Sigmoid colon (tissue), 7 donors: Measurements from ENCODE around the gene GALNT17. TPM values are rescaled to one million over a fixed set of nuclear protein-coding genes. Genes with fewer than 3 reads are reported as not detected.

Experiments used
- DNase-seq: peaks from one replicate; pipeline ENCODE4 v3.0.0-alpha.2; 2019
- H3K27ac ChIP-seq, 4 donors: fragments of 200-600 bp; sonication (generic); one replicate each; pipeline ENCODE4 v1.5.1; 2016 to 2019; ENCODE audit warnings: mild to moderate bottlenecking in 1 of 4
- H3K27me3 ChIP-seq, 3 donors: fragments of 200-600 bp; sonication (generic); one replicate each; pipeline ENCODE4 v1.5.1; 2019; ENCODE audit warnings: mild to moderate bottlenecking in 1 of 3
- H3K36me3 ChIP-seq, 4 donors: fragments of 200-600 bp; sonication (generic); one replicate each; pipeline ENCODE4 v1.5.1; 2016 to 2019
- H3K4me1 ChIP-seq, 4 donors: fragments of 200-600 bp; sonication (generic); one replicate each; pipeline ENCODE4 v1.5.1; 2017 to 2019
- H3K4me3 ChIP-seq, 4 donors: fragments of 200-600 bp; sonication (generic); one replicate each; pipeline ENCODE4 v1.5.1; 2017 to 2019; ENCODE audit warnings: mild to moderate bottlenecking in 2 of 4, moderate library complexity in 1 of 4
- H3K9me3 ChIP-seq, 4 donors: fragments of 200-600 bp in 3 of 4; sonication (generic) in 3 of 4; one replicate each; pipeline versions ENCODE4 v1.5.1 to v1.6.1; 2013 to 2019
- EP300 ChIP-seq, 4 donors: sonication (generic); formaldehyde crosslinking; IDR thresholded peaks; one replicate each; pipeline ENCODE4 v1.6.1; 2017; ENCODE audit warnings: antibody characterized with exemption in 4 of 4
- POLR2A ChIP-seq, 2 donors: fragments of 450-650 bp; IDR thresholded peaks; one replicate each; pipeline ENCODE4 v1.6.1; 2016; ENCODE audit warnings: antibody characterized with exemption in 2 of 2, mild to moderate bottlenecking in 2 of 2, moderate library complexity in 2 of 2
- POLR2AphosphoS5 ChIP-seq, 4 donors: sonication (generic); formaldehyde crosslinking; IDR thresholded peaks; one replicate each; pipeline ENCODE4 v1.6.1; 2017; ENCODE audit warnings: antibody characterized with exemption in 4 of 4
- WGBS, 2 donors: extraction: QIAGEN DNeasy Blood & Tissue Kit; methylation state at CpG; one replicate each; pipeline ENCODE4 v1.1.7; 2013; 5-methylcytosine and 5-hydroxymethylcytosine counted together
- intact Hi-C: fragments of 100-400 bp; cut with DNase I; formaldehyde crosslinking; loops from one replicate; pipeline ENCODE4 v1.15.1; 2023
- polyA plus RNA-seq, 3 donors: library from polyadenylated mRNA; stranded (reverse); fragments of 200-250 nt; gene quantifications; one replicate each; pipeline ENCODE4 v1.2.3, GENCODE V29; 2013
- total RNA-seq, 4 donors: library from RNA; depleted of rRNA; stranded (reverse); fragments of >200 nt; gene quantifications; one replicate each; pipeline ENCODE4 v1.1.0, GENCODE V29; 2016
- TF ChIP-seq, protein P1 (sequence below), 4 experiments: fragments of 450-650 bp in 3 of 4; fragments of 200-600 bp in 1 of 4; IDR thresholded peaks; one replicate each; pipeline ENCODE4 v1.5.1; 2016 to 2019; ENCODE audit warnings: antibody characterized with exemption in 4 of 4, mild to moderate bottlenecking in 3 of 4, moderate library complexity in 2 of 4
- donor health status: healthy with polysubstance abuse.
- donor health status: Bipolar disorder and iron deficiency.
- donor health status: healthy.

GALNT17 gene
- total and polyA plus RNA-seq, 7 donors = 1.8 to 45.4 (median 15.1) TPM; not detected in 1

DNA sequence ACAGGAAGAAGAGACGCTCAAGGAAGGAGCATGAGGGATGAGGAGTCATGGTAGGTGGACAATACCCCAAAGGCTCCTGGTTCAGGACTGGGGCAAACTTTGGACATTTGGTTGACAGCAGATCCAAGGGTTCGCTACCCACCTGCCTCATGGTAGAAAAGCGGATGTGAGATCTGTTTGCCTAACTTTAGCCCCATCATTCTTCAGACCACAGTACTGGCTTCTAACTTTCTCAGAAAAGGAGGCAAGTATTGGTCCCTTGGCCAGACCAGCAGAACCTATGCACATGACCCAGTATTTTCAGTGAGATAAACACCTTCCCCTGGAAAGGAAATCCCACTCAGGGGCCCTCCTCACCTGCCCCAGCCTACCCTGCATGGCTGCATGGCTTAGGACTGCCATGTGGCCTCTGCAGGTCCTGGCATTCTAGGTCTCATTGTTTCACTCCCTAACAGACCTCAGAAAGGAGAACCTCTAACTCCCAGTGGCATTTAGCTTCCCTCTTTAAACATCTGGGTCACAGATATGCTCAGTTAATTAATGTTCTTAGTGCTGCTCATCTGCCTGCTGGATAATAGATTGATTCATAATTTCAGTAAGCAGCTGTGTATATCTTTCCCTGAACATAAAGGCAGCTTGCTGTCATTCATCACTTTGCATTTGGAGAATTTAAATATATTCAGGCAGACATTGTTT is 574.1 kb downstream of the GALNT17 start:
- TF ChIP-seq POLR2A (IDR thresholded peaks at IDR 0.05) = no peak
- TF ChIP-seq EP300 (IDR thresholded peaks at IDR 0.05) = no peak
- TF ChIP-seq POLR2AphosphoS5 (IDR thresholded peaks at IDR 0.05) = no peak
- TF ChIP-seq, protein P1, sequence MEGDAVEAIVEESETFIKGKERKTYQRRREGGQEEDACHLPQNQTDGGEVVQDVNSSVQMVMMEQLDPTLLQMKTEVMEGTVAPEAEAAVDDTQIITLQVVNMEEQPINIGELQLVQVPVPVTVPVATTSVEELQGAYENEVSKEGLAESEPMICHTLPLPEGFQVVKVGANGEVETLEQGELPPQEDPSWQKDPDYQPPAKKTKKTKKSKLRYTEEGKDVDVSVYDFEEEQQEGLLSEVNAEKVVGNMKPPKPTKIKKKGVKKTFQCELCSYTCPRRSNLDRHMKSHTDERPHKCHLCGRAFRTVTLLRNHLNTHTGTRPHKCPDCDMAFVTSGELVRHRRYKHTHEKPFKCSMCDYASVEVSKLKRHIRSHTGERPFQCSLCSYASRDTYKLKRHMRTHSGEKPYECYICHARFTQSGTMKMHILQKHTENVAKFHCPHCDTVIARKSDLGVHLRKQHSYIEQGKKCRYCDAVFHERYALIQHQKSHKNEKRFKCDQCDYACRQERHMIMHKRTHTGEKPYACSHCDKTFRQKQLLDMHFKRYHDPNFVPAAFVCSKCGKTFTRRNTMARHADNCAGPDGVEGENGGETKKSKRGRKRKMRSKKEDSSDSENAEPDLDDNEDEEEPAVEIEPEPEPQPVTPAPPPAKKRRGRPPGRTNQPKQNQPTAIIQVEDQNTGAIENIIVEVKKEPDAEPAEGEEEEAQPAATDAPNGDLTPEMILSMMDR (IDR thresholded peaks at IDR 0.05) = no peak
- WGBS, 2 donors = 90 to 91% methylated on average over 3 of the region's 3 CpGs
- no peak overlapping the region for H3K27ac ChIP-seq
- DNase-seq = no peak
- no peaks in the 10 kb centered on the region for H3K9me3 ChIP-seq
- no peaks in the 10 kb centered on the region for H3K4me1 ChIP-seq
- intact Hi-C loops = no loop called here
- no peaks in the 10 kb centered on the region for H3K27me3 ChIP-seq
- no peaks in the 10 kb centered on the region for H3K36me3 ChIP-seq
- no peak overlapping the region for H3K4me3 ChIP-seq

GRCh38 chr7:71706597-71706975 is 574.6 kb downstream of the GALNT17 start:
- 39 to 42% methylated on average over 2 of the region's 2 CpGs for WGBS, 2 donors
- DNase-seq = no peak
- intact Hi-C loops = no loop called here
- no peak overlapping the region for H3K27ac ChIP-seq
- no peaks in the 10 kb centered on the region for H3K4me1 ChIP-seq
- H3K9me3 ChIP-seq = no peaks in the 10 kb centered on the region
- no peak overlapping the region for H3K4me3 ChIP-seq
- no peaks in the 10 kb centered on the region for H3K27me3 ChIP-seq
- TF ChIP-seq, protein P1 (IDR thresholded peaks at IDR 0.05) = no peak
- TF ChIP-seq POLR2AphosphoS5 (IDR thresholded peaks at IDR 0.05) (no peak), EP300 (IDR thresholded peaks at IDR 0.05) (no peak), POLR2A (IDR thresholded peaks at IDR 0.05) (no peak)
- no peaks in the 10 kb centered on the region for H3K36me3 ChIP-seq

- intact Hi-C loops = no loop called here
- Histone ChIP-seq H3K27me3 (no peaks in the 10 kb centered on the region), H3K4me1 (no peaks in the 10 kb centered on the region), H3K27ac (no peak overlapping the region), H3K4me3 (no peak overlapping the region), H3K9me3 (no peaks in the 10 kb centered on the region), H3K36me3 (peaks cover 0 to 2% (median 0%) of the 10 kb centered on the region in 4 donors)
- DNase-seq = no peak
- WGBS, 2 donors = 81% methylated on average over 2 of the region's 2 CpGs
- TF ChIP-seq, protein P1 (IDR thresholded peaks at IDR 0.05) = no peak
- TF ChIP-seq POLR2AphosphoS5 (IDR thresholded peaks at IDR 0.05) (no peak), POLR2A (IDR thresholded peaks at IDR 0.05) (no peak), EP300 (IDR thresholded peaks at IDR 0.05) (no peak)
Measured at GRCh38 chr7:71707041-71707440, 575.1 kb downstream of the GALNT17 start.

GRCh38 chr7:71708710-71709109 is 576.8 kb downstream of the GALNT17 start:
- intact Hi-C loops = no loop called here
- H3K27me3 ChIP-seq = no peaks in the 10 kb centered on the region
- no peaks in the 10 kb centered on the region for H3K9me3 ChIP-seq
- H3K4me3 ChIP-seq = no peak overlapping the region
- no peak overlapping the region for H3K27ac ChIP-seq
- no peaks in the 10 kb centered on the region for H3K4me1 ChIP-seq
- TF ChIP-seq POLR2AphosphoS5 (IDR thresholded peaks at IDR 0.05) = no peak
- TF ChIP-seq, protein P1 (IDR thresholded peaks at IDR 0.05) = no peak
- TF ChIP-seq EP300 (IDR thresholded peaks at IDR 0.05) = no peak
- no peak for TF ChIP-seq POLR2A (IDR thresholded peaks at IDR 0.05)
- WGBS, 2 donors = 81 to 87% methylated on average over 2 of the region's 2 CpGs
- DNase-seq = no peak
- H3K36me3 ChIP-seq = peaks cover 0 to 5% (median 0%) of the 10 kb centered on the region in 4 donors

DNA sequence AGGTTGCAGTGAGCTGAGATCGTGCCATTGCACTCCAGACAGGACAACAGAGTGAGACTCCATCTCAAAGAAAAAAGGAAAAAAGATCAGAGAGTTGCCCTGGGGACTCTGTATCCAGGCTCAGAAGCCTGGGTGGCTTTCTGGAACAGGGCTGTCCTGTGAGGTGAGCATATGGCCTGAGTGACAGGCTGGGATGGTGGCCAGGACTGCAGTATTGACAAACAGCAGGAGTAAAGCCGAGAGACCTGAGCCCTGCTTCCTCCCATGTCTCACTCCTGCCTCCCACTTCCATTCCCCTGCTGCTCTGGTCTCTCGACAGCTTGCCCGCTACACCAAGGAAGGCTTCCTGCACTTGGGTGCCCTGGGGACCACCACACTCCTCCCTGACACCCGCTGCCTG is 578.5 kb downstream of the GALNT17 start:
- TF ChIP-seq, protein P1 (IDR thresholded peaks at IDR 0.05) = no peak
- TF ChIP-seq POLR2AphosphoS5 (IDR thresholded peaks at IDR 0.05) = no peak
- no peak for TF ChIP-seq POLR2A (IDR thresholded peaks at IDR 0.05)
- no peak for TF ChIP-seq EP300 (IDR thresholded peaks at IDR 0.05)
- no peaks in the 10 kb centered on the region for H3K9me3 ChIP-seq
- 83 to 85% methylated on average over 5 of the region's 5 CpGs for WGBS, 2 donors
- no peaks in the 10 kb centered on the region for H3K27me3 ChIP-seq
- no peak for DNase-seq
- no peaks in the 10 kb centered on the region for H3K4me1 ChIP-seq
- intact Hi-C loops = no loop called here
- no peak overlapping the region for H3K4me3 ChIP-seq
- H3K27ac ChIP-seq = no peak overlapping the region
- peaks cover 0 to 5% (median 0%) of the 10 kb centered on the region in 4 donors for H3K36me3 ChIP-seq
